ENCODE data around the gene PROX1.

DNA sequence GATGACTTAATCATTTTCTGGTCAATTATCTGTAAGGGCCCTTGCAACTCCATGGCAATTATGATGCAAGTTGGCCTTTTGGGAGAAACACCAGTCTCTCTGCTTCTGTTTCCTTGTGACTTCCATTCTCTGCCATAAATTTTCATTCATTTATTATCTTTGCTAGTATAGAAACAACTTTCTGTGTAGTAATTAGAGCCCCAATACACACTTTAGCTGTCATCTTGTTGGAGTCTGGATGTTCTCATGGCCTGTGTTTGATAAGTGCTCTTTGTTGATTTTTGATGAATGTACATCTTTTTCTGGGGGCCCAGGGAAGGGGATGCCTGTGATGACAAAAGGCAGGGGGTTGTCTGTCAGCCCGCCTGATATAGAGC, 22.4 kb downstream of the PROX1 start:
- TF ChIP-seq CTCF (conservative IDR thresholded peaks at IDR 0.05; ENCODE audit: low read length) (no peak), EZH2phosphoT487 (IDR thresholded peaks at IDR 0.05; ENCODE audit: borderline replicate concordance, low read depth, low read length) (no peak)

Data from OCI-LY7 (cell line).